CD4-positive, alpha-beta T cell treated with Interleukin-2 at 100 ng/mL for 4 hours (primary cell): ENCODE results near the gene NKAIN2.
"Not testable (repeated sequence)": the region's sequence is repeated elsewhere in the genome, so short reads cannot be mapped to it uniquely, and the experiment has no call there.

ENCODE experiments used
- DNase-seq: peaks from one replicate; pipeline ENCODE4 v3.0.0-alpha.2; 2020; ENCODE audit warnings: low spot score

NKAIN2 gene

DNA sequence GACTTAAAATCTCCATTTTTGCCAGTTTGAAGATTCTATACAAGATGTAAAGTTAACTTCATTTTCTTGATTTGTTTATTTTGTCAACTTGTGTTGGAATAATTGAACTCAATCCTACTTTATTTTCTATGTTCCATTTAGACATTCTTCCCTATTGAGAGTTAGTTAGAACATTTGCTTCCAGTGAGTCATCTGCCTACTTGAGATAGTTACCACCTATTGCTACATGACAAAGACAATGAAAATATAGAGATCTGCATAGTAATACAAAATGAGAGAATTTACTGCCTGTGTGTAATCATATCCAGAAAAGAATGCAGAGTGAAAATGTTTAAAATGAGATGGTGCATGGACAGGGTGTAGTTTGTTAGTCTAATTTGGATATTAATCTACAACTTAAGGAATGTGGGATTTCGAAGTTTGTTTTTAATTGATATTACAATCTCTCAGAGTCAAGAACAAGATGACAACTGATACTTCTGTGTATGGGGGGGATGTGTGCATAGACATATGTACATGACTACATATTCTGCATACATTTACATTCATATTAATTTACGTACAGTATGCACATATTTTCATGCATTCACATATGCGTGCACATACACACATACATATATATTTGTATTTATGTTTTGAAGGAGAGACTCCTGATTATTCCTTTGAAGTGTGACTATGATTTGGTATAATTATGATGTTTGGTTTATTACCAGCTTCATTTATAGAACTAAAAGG, 420.1 kb downstream of the NKAIN2 start:
- DNase-seq: no peak

DNA sequence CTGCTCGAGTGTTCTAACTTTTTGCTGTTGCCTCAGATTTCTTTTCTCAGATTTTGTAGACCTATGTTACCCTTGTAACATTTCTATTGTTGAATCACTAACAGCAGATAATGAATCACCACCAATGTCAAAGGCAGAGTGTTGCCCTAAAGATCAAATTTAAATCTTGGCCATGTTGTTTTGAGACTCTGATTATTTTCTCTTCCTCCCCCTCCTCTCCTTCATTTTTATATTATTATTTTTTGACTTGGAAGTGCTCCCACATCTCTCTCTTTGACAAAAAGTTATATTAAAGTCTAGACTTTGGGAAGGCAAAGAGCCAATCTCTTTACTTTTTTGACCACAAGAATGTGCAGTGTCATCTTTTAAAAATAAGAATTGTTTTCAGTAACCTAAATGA, 422.7 kb downstream of the NKAIN2 start:
- DNase-seq: no peak

DNA sequence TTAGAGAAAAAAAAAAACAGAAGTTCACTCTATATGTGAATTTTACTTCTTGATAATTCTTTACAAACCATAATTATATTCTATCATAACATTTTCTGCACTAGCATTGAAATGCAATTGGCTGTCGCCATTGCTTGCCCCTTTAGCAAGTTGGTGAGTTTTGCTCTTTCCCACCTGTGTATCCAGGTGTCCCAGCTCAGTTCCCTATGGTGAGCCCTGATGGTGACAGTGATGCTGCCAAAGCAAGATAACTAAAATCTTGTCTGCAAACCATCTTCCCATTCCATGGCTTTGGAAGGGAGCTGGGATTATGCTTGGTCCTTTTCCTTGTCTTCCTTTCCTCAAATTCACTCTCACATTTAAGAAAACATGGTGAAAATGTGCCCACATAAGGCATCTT, 429.6 kb downstream of the NKAIN2 start:
- DNase-seq: no peak

DNA sequence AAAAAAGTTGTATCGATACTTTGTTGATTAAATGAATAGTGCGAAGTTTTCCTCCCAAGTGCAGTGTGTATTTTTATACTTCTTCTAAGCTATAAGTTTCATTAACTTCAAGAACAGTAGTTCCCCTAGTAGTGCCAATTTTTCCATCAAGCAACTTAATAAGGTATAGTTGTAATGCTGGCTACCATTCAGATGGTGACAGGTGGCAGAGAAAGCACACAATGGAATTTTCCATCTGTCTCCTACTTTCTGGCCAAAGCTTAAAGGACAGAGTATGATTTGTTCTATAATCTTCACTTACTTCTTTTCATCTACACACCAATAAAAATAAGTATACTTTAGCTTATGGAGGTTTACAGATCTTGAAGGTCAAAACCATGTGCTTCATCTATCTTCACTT, 431.1 kb downstream of the NKAIN2 start:
- DNase-seq: no peak

DNA sequence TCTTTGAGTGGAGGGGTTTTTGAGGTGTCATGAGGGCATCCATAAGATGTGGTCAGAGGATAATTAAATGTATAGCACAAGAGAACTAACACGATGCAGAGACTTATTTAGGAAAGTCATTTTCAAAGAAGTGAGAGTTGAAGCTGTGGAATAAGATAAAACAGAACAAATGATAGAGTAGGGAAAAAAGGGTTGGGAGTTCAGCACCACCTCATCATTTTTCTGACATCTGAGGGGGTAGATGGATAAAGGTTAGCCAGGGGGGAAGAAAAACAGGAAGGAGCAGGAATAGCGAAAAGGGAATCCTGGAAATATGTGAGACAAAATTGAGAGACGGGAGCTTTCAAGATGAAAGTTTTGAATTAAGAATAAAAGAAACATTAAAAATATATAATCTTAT, 434.2 kb downstream of the NKAIN2 start:
- DNase-seq: no peak

DNA sequence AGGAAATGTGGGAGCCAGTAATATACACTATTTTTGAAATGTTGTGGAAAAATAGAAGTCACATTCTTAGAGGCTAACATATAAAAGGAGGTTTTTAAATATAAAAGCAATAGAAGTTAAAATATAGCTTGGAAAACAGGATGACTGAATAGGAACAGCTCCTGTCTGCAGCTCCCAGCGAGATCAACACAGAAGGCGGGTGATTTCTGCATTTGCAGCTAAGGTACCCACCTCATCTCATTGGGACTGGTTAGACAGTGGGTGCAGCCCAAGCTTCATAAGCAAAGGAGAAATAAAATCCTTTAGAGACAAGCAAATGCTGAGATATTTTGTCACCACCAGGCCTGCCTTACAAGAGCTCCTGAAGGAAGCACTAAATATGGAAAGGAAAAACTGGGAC, 434.7 kb downstream of the NKAIN2 start:
- not testable (repeated sequence) for DNase-seq

DNA sequence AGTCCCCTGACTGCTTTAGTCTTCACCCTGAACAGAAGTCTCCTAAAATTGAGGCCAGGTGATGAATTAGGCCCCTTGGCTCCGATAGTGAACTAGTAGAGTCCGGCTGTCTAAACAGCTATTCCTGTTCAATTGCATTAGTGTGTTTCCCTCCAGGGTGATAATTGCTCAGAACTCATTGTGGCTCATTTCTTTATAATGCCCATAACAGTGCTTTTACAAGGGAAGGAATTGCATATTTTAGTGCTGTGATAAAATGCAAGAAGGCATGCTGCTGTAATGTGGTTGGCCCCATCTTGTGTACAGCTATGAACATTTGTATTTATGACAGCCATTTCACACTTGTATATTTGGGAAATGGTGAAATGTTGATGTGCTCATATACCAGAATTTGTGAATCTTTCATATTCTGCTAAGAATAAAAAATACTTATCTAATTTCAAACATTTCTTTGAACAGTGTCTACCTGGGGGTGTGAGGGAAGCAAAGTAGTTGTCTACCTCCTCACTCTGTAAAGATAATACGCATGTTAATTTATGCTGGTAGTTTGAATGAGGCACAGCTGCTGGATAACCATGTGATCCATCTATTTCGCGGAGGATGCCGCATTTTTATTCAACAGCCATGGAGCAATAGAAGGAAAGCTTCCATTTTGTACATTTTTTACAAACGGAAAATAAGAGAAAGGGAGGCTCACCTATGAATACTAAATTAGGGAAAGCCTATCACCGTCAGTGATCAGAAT, 451.4 kb downstream of the NKAIN2 start:
- no peak for DNase-seq

DNA sequence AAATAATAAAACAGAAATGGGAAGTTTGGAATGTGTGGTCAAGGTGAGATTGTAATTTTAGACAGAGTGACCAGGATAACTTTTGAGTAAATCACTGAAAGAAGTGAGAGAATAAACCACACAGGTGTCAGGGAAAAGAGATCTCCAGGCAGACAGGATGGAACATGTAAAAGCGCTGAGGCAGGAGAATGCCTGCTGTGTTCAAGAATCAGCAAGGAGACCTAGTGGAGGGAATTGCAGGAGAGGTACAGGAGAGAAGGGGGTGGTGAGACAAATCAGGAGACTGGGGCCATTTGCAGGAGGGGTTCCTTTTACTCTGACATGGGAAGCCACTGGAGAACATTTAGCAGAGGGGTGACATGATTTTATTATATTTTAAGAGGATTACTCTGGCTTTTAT, 456.7 kb downstream of the NKAIN2 start:
- DNase-seq: no peak

DNA sequence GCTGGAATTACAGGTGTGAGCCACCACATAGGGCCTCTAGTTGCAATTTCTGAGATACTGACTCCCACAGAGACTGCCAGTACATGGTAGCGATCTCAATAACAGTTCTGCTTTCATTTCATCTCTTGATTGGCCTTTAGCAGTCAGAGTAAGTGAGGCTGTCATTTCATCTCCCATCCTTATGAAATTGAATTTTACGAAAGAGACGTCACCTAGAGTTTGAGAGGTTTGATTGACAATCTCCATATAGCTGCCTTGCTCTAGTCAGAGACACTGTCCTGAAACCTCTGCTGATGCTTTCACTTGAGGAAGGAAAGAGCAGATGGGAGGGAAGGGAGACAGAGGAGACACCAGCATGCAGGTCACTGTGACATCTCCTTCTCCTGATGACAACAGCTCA, 466.1 kb downstream of the NKAIN2 start:
- DNase-seq: no peak

DNA sequence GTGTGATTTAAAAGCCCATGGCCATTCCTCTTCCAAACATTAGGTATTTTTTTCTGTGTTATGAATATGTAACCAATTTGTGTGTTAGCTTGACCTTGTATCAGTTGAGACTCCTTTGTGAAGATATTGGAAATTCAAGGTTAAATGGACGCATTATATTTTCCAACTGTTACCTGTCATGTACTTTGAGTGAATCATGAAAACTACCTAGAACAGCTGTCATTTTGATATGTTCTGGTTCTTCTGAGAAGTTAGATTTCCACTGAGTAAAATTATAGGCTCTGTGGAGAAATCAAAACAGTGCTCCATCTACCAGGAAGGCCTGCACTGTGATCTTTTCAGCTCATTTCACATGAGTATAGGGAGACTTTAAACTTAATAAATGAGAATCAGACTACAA, 470.0 kb downstream of the NKAIN2 start:
- no peak for DNase-seq

DNA sequence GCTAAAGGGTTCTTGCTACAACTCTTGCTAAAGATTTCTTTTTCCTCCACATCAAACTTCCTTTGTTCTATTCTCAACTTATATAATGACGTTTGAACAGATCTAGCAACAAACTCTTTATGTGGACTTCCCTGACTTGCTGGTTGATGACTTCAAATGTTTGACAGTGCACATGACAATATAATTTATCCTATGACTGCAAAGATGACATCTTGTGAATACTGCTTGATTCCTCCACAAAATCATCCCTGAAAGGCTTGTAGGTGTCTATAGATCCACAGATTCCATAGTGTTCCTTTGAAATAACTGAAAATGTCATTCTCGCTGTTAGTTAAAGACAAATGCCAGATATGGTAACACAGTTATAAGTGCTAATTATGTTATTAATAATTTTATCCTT, 478.9 kb downstream of the NKAIN2 start:
- no peak for DNase-seq

DNA sequence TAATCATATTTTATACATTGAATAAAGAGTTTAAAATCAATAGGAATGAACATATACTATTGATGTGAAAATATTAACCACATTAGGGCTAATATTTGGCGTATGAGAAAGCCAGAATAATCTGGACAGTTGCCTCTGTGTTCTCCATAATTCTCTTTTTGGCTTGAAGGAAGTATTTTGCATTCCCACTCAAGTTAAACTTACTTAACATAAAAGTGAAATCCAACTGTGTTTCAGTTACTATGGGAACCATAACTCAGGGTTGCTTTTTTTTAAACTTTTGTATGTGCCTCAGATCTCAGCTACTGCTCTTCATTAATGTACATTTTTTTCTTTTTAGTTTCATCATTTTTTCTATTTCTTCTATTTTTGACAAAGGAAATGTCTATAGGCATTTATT, 479.8 kb downstream of the NKAIN2 start:
- no peak for DNase-seq

DNA sequence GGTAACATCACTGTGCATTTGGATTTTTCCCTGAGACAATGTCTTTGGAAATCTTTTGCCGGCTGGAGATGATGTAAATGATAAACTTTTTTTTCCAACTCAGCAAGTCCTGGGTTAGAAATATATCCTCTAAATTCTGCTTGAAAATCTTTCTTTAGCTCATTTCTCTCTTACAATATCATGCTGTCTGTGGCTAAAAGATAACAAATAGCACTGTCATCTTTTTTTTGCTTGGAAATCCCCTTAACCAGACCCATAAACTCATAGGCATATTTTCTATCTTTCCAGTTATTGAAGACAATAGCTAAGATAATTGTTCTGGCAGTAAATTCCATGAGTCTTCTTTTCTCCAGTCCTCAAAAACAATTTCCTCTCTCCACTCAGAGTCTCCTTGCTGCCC, 481.5 kb downstream of the NKAIN2 start:
- no peak for DNase-seq

DNA sequence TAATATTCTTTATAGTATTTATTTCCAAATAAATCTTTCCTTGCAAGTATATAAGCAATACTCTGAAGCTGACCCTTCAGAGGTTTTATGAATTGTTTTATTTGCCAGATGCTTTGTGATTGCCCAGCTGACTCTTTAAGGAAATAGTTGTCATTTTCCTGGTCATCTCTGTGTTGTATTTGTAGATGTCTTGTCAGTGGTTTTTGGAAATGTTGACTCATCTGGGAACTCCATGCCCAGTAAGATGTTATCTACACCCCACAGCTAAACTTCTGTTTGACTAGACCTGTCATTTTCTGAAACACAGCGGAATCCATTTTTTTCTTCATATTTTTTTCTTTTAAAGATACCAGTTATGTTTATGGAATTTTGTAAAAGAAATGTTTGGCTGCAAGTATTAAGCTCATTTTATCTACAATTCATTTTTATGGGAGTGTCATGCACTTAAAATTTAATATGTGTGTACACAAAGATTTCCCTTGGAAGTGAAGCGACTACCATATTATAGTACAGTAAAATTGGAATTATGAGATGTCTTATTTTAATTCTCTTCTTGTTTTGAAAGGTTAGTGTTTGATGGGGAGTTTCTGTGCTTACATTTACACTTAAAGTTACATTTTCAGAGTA, 491.0 kb downstream of the NKAIN2 start:
- no peak for DNase-seq

DNA sequence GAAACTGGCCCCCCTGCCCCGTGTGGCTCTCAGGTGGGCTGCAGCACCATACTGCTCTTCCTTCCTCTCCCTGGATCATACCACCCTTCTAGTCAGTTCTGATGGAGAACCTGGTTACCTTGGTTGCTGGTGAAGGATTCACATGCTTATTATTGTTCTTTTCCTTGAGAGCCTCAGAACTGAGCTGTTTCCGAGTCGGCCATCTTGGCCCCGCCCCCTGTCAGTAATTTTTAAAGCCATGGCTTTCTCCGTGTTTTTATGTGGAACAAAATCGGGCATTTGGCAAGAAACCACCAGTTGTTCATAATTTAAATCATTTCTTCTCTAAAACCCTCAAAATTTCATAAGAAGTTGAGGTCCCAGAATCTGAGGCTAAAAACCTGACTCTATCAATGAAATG, 493.8 kb downstream of the NKAIN2 start:
- no peak for DNase-seq

DNA sequence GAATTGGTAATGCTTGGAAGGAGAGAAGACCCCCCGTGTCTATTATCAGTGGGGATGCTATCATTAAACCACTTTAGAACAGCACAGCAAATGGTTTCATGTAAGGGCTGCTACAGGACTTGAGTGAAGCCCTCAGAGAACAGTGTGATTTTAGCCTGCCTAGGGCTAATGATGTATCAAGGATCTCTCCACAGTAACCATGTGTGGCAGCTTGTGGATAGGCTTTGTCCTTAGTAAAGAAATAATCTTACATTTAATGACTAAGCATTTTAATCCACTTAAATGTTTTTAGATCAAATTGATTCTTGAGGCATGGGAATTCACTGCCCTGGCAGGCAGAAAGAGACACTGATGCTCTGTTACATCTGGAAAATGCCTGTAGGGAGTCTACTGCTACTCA, 495.1 kb downstream of the NKAIN2 start:
- DNase-seq: no peak

DNA sequence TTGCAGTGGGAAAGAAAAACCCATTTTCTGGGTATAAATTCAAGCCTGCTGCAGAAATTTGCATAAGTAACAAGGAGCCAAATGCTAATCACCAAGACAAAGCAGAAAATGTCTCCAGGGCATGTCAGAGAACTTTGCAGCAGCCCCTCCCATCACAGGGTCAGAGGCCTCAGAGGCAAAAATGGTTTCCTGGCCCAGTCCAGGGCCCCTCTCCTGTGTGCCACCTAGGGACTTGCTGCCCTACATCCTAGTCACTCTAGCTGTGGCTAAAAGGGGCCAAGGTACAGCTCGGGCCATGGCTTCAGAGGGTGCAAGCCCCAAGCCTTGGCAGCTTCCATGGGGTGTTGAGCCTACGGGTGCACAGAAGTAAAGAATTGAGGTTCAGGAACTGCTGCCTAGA, 497.2 kb downstream of the NKAIN2 start:
- not testable (repeated sequence) for DNase-seq

DNA sequence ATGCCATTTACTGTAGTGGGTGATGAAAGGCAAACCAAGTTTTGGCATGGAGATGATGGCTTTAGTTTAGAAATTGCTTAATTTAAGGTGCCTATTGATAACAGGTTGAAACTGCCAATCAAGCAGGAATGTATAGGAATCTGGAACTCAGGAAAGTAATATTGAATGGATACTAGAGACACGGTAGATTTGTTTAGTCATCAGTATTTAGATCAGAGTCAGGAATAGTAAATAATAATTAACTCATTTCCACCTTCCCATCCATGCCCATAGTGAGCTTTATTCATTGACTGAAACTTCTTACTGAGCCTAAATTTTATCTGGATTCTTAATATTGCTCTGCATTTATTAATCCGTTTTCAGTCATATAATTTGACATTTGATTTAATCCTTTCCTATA, 500.3 kb downstream of the NKAIN2 start:
- no peak for DNase-seq

DNA sequence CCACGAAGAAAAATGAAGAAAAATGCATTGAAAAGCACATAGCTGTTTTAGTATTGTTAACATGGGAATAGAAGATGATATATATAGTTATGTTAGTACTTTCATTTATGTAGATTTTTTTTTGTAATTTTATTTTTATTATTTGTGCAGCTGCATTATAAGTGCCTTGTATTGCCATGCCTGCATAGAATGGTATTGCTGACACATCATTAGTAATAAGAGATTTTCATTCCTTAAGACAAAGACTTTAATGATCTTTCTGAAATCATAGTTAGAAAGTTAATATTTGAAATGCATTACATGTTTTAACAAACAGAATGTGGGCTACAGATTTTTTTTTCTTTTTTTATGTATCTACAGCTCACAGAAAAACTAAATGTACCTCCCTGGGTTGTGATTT, 506.5 kb downstream of the NKAIN2 start:
- no peak for DNase-seq

DNA sequence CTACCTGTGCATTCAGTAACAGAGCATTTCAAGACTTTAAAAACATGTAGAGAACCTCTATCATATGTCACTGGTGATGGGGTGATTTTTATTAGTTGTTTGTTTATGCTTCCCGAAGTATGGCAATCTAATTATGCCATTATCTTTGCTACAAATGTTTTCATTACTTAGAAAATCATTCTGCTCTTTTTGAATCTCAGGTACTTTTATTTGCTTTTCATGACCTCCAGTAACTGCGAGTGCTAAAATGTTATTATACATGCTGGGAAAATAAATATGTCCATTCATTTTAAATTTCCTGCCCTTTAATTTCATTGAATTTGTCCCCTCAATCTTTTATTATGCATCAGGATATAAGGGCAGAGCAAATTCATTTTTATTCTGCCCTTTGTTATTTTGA, 515.7 kb downstream of the NKAIN2 start:
- DNase-seq: no peak

DNA sequence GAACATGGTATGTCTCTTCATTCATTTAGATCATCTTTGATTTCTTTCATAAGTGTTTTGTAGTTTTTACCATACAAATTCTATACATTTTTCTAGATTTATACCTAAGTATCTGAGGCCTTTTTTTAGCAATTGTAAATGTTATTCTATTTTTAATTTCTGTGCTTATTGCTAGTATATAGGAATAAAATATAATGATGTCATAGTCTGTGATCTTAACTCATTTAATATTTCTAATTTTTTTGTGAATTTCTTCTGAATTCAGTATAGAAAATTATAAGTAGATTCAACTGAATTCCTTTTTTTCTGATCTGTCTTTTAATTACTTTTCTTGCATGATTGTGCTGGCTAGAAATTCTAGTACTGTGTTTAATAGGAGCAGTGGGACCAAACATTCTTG, 520.6 kb downstream of the NKAIN2 start:
- DNase-seq: no peak

DNA sequence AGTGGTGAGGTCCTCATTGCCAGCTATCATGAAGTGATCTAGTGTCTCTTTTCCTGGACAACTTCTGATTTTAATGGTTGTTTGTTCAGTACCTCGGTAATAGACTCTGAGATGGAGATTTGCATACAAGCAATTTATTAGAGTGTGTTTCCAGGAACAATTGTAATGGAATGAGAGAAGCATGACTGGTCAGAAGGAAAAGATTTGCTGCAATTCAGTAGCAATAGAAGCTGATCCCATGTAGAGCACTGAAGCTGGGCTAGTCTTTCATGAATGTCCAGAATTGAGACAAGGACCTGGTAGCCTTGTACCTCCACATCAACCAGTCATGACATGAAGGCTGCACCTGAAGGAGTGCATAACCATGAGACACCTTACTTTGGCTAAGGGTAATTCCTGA, 526.5 kb downstream of the NKAIN2 start:
- DNase-seq: no peak

DNA sequence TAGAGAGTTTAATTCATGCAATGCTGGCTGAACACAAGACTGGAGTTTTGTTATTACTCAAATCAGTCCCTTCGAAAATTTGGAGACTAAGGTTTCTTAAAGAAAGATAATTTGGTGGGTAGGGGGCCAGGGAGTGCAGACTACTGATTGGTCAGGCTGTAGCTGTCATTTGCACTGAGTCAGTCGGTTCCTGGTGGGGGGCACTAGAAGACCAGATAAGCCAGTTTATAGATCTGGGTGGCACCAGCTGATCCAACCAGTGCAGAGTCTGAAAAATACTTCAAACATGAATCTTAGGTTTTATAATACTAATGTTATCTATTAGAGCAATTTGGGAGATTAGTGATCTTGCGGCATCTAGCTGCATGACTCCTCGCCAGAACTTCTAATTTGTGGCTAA, 530.7 kb downstream of the NKAIN2 start:
- no peak for DNase-seq
